H1 (cell line): Measurements from ENCODE around the gene AHSG. TPM values are rescaled to one million over a fixed set of nuclear protein-coding genes. Genes with fewer than 3 reads are reported as not detected.

Experiments used
- CTCF ChIA-PET: fragments of 300-600 bp; sonication (Branson Sonifier 250); formaldehyde crosslinking; loops from one replicate; lab custom pipeline; 2021; ENCODE audit not compliant: partially characterized antibody; lab: Charles Lee
- POLR2A ChIA-PET: fragments of 300-600 bp; sonication (Branson Sonifier 250); formaldehyde crosslinking; loops from one replicate; lab custom pipeline; 2021; ENCODE audit warnings: inconsistent platforms; ENCODE audit not compliant: partially characterized antibody; lab: Charles Lee
- DNase-seq, 2 experiments: peaks; one replicate each; pipeline versions ENCODE4 v3.0.0 to v3.0.0-alpha.2; 2010 to 2022; ENCODE audit warnings: low spot score in 2 of 2, low read depth in 1 of 2, mixed read lengths in 1 of 2
- FAIRE-seq: peaks from 2 replicates; lab custom pipeline; 2011; peaks lifted over from hg19 to GRCh38; lab: Jason Lieb, UNC
- H2AFZ ChIP-seq: 2 replicates; pipeline ENCODE4 v1.8.1; 2012; ENCODE audit warnings: low read length, inconsistent platforms
- H2AK5ac ChIP-seq: 2 replicates; pipeline ENCODE4 v1.6.1; 2013; ENCODE audit warnings: low read depth, low read length
- H2BK120ac ChIP-seq: replicated peaks from 2 replicates; pipeline ENCODE3; 2013; ENCODE audit warnings: low read depth, low read length, inconsistent platforms
- H2BK12ac ChIP-seq: 2 replicates; pipeline ENCODE4 v1.6.1; 2013; ENCODE audit warnings: low read depth, low read length
- H2BK15ac ChIP-seq: 2 replicates; pipeline ENCODE4 v1.6.1; 2013; ENCODE audit warnings: low read length
- H2BK20ac ChIP-seq: 2 replicates; pipeline ENCODE4 v1.6.1; 2013; ENCODE audit warnings: low read length
- H2BK5ac ChIP-seq: 2 replicates; pipeline ENCODE4 v1.6.1; 2013; ENCODE audit warnings: low read depth, low read length
- H3K14ac ChIP-seq: 2 replicates; pipeline ENCODE4 v1.6.1; 2013; ENCODE audit warnings: inconsistent platforms; ENCODE audit not compliant: insufficient read length
- H3K18ac ChIP-seq: 2 replicates; pipeline ENCODE4 v1.6.1; 2013; ENCODE audit warnings: low read length; ENCODE audit errors: extremely low read depth
- H3K23ac ChIP-seq: 2 replicates; pipeline ENCODE4 v1.6.1; 2013; ENCODE audit warnings: inconsistent platforms; ENCODE audit not compliant: insufficient read length
- H3K23me2 ChIP-seq: 2 replicates; pipeline ENCODE4 v1.6.1; 2013; ENCODE audit warnings: low read depth, low read length
- H3K27ac ChIP-seq: 2 replicates; pipeline ENCODE4 v1.6.1; 2011; ENCODE audit warnings: low read depth, low read length, inconsistent platforms
- H3K27me3 ChIP-seq, 4 experiments: replicated peaks in 1 of 4; 1 replicate in 1 of 4; 2 replicates in 3 of 4; pipeline versions ENCODE4 v1.6.1 to v1.8.1; 2011 to 2013; ENCODE audit warnings: low read length in 3 of 4, mild to moderate bottlenecking in 3 of 4, inconsistent platforms in 2 of 4, mixed read lengths in 2 of 4, moderate library complexity in 1 of 4; ENCODE audit not compliant: control insufficient read depth in 3 of 4, insufficient read depth in 3 of 4; ENCODE audit errors: extremely low read depth in 1 of 4
- H3K36me3 ChIP-seq, 4 experiments: 2 replicates each; pipeline versions ENCODE4 v1.6.1 to v1.8.1; 2011 to 2013; ENCODE audit warnings: mild to moderate bottlenecking in 4 of 4, low read length in 3 of 4, moderate library complexity in 2 of 4, control low read depth in 1 of 4, inconsistent platforms in 1 of 4; ENCODE audit not compliant: insufficient read depth in 4 of 4, control insufficient read depth in 2 of 4
- H3K4ac ChIP-seq: replicated peaks from 2 replicates; pipeline ENCODE3; 2013; ENCODE audit warnings: low read length, low read depth, mixed read lengths, inconsistent platforms; ENCODE audit not compliant: insufficient read length
- H3K4me1 ChIP-seq, 4 experiments: replicated peaks in 1 of 4; 1 replicate in 1 of 4; 2 replicates in 3 of 4; pipeline versions ENCODE4 v1.6.1 to v1.8.1; 2011 to 2013; ENCODE audit warnings: low read length in 3 of 4, inconsistent platforms in 2 of 4, mixed read lengths in 1 of 4; ENCODE audit not compliant: insufficient read depth in 4 of 4, control insufficient read depth in 3 of 4
- H3K4me2 ChIP-seq, 2 experiments: 2 replicates each; pipeline versions ENCODE4 v1.6.1 to v1.8.1; 2011 to 2013; ENCODE audit warnings: low read depth in 2 of 2, low read length in 2 of 2, control low read depth in 1 of 2, inconsistent platforms in 1 of 2, mild to moderate bottlenecking in 1 of 2; ENCODE audit not compliant: insufficient read depth in 1 of 2
- H3K4me3 ChIP-seq, 4 experiments: fragments of 200-600, 300-600 bp in 1 of 4; sonication (generic), shearing (Covaris generic), sonication (Bioruptor Twin) in 1 of 4; 2 replicates each; pipeline versions ENCODE4 v1.5.1 to v1.8.1; 2011 to 2016; ENCODE audit warnings: low read length in 4 of 4, low read depth in 3 of 4, control low read depth in 2 of 4, inconsistent platforms in 2 of 4, mild to moderate bottlenecking in 2 of 4, mixed read lengths in 1 of 4, moderate library complexity in 1 of 4; ENCODE audit not compliant: insufficient read depth in 2 of 4; ENCODE audit errors: extremely low read depth in 1 of 4
- H3K56ac ChIP-seq: replicated peaks from 2 replicates; pipeline ENCODE3; 2013; ENCODE audit warnings: low read depth, mild to moderate bottlenecking, mixed read lengths, low read length, inconsistent platforms; ENCODE audit not compliant: insufficient read length
- H3K79me1 ChIP-seq: 2 replicates; pipeline ENCODE4 v1.6.1; 2013; ENCODE audit warnings: low read depth, low read length, control low read depth
- H3K79me2 ChIP-seq, 2 experiments: 2 replicates each; pipeline versions ENCODE4 v1.6.1 to v1.8.1; 2012 to 2013; ENCODE audit warnings: low read length in 2 of 2, mild to moderate bottlenecking in 2 of 2, inconsistent platforms in 1 of 2; ENCODE audit not compliant: insufficient read depth in 2 of 2, control insufficient read depth in 1 of 2
- H3K9ac ChIP-seq, 4 experiments: replicated peaks in 1 of 4; 1 replicate in 1 of 4; 2 replicates in 3 of 4; pipeline versions ENCODE4 v1.6.1 to v1.8.1; 2011 to 2013; ENCODE audit warnings: low read depth in 3 of 4, low read length in 3 of 4, control low read depth in 2 of 4, mild to moderate bottlenecking in 2 of 4, moderate library complexity in 2 of 4, inconsistent platforms in 1 of 4; ENCODE audit errors: extremely low read depth in 1 of 4
- H3K9me3 ChIP-seq, 2 experiments: 2 replicates each; pipeline versions ENCODE4 v1.6.1 to v1.8.1; 2012 to 2013; ENCODE audit warnings: mild to moderate bottlenecking in 2 of 2, moderate library complexity in 2 of 2, control low read depth in 1 of 2, inconsistent platforms in 1 of 2, low read depth in 1 of 2, low read length in 1 of 2, mixed read lengths in 1 of 2; ENCODE audit not compliant: insufficient read depth in 2 of 2
- H4K20me1 ChIP-seq, 2 experiments: replicated peaks in 1 of 2; 2 replicates each; pipeline versions ENCODE3 to v1.8.1; 2011 to 2013; ENCODE audit warnings: inconsistent platforms in 2 of 2, low read length in 2 of 2, mild to moderate bottlenecking in 1 of 2; ENCODE audit not compliant: insufficient read depth in 2 of 2, control insufficient read depth in 1 of 2
- H4K5ac ChIP-seq: 2 replicates; pipeline ENCODE4 v1.6.1; 2013; ENCODE audit warnings: low read length, low read depth, mixed read lengths, inconsistent platforms; ENCODE audit not compliant: insufficient read length
- H4K8ac ChIP-seq: 2 replicates; pipeline ENCODE4 v1.8.0; 2013; ENCODE audit warnings: mild to moderate bottlenecking, moderate library complexity, low read length, inconsistent platforms; ENCODE audit not compliant: insufficient read depth; ENCODE audit errors: extremely low read depth
- H4K91ac ChIP-seq: replicated peaks from 2 replicates; pipeline ENCODE3; 2013; ENCODE audit warnings: low read length, mixed read lengths, inconsistent platforms; ENCODE audit not compliant: insufficient read length
- CTCF ChIP-seq, 3 experiments: IDR thresholded peaks; 1 replicate in 2 of 3; 2 replicates in 1 of 3; pipeline versions ENCODE4 v1.5.1 to v1.6.1; 2011; ENCODE audit warnings: low read length in 3 of 3, mild to moderate bottlenecking in 3 of 3, inconsistent platforms in 2 of 3, low read depth in 1 of 3, moderate library complexity in 1 of 3; ENCODE audit not compliant: insufficient read depth in 1 of 3; ENCODE audit errors: control extremely low read depth in 1 of 3
- WGBS, 2 experiments: shearing (Covaris generic) in 1 of 2; methylation state at CpG; one replicate each; pipeline versions ENCODE4 v1.1.6 to v1.1.7; 2013 to 2015; ENCODE audit warnings: low lambda C conversion rate in 2 of 2, mixed read lengths in 2 of 2, inconsistent platforms in 1 of 2, low coverage in 1 of 2, missing lambda C conversion rate in 1 of 2; ENCODE audit not compliant: insufficient replicate concordance in 2 of 2, insufficient coverage in 1 of 2, insufficient read length in 1 of 2; ENCODE audit errors: extremely low coverage in 1 of 2, missing lambda C conversion rate in 1 of 2; 5-methylcytosine and 5-hydroxymethylcytosine counted together
- polyA plus RNA-seq, 7 experiments: library from polyadenylated mRNA; depleted of rRNA in 3 of 7; stranded (reverse) in 5 of 7; unstranded in 2 of 7; fragments of >200 nt in 5 of 7; fragments of 200-250 nt in 2 of 7; gene quantifications; 1 replicate in 5 of 7; 2 replicates in 1 of 7; 4 replicates in 1 of 7; pipeline versions ENCODE4 v1.2.1 to v1.2.3, GENCODE V29; 2011 to 2013; ENCODE audit warnings: missing spikeins in 2 of 7, mixed read lengths in 2 of 7
- total RNA-seq: library from RNA; stranded (reverse); fragmentation: NEBNext Ultra II Directional; extraction: Animal tissue kit (Norgen Biotek cat#: 25700); gene quantifications from 2 replicates; pipeline ENCODE4 v1.2.1, GENCODE V29; 2021

The AHSG gene
- total and polyA plus RNA-seq, 2 of the 8 experiments (the other 6 are each of a cell fraction or from before 2014, with no cell fraction given), result 0.68 to 0.78 TPM

- ChIA-PET CTCF (interaction anchor here (1.1 to 1.6 kb wide), 3 partner anchors 13 to 45 kb away, joined by 3 to 4 read pairs (median 3); no protein-coding TSS in a partner anchor), POLR2A (interaction anchor here (0.6 to 9.0 kb wide), 7 partner anchors 10 to 242 kb away, joined by 3 to 96 read pairs (median 5); partner anchors contain the start of gene EIF4A2)
- Histone ChIP-seq H3K79me1 (peaks cover 3% of the 10 kb centered on the region), H2BK5ac (no peak overlapping the region), H3K27me3 (no peaks in the 10 kb centered on the region), H2AFZ (no peak overlapping the region), H3K9me3 (no peaks in the 10 kb centered on the region), H3K36me3 (peaks cover 8 to 34% (median 23%) of the 10 kb centered on the region in 4 experiments), H3K14ac (no peak overlapping the region), H3K4me3 (peak overlapping the region; percentile 83 to 97 (median 88); a peak in 6 of 8 replicates), H4K20me1 (peaks cover 0 to 4% of the 10 kb centered on the region in 2 experiments), H3K23me2 (peaks cover 11% of the 10 kb centered on the region; the same call in 1 of the 2 replicates), H3K9ac (no peak overlapping the region), H3K56ac (no peak overlapping the region), H4K8ac (no peak overlapping the region), H3K18ac (no peak overlapping the region), H3K27ac (no peak overlapping the region), H4K91ac (no peak overlapping the region), H3K4me1 (peaks cover 0 to 11% (median 4%) of the 10 kb centered on the region in 4 experiments; a peak in 6 of 7 replicates), H3K4ac (no peak overlapping the region), H2AK5ac (no peak overlapping the region), H3K79me2 (peaks cover 0 to 17% of the 10 kb centered on the region in 2 experiments; a peak in 3 of 4 replicates), H2BK20ac (no peak overlapping the region), H3K23ac (no peak overlapping the region), H3K4me2 (peak overlapping the region; percentile 96 to 99; a peak in 3 of 4 replicates), H2BK15ac (no peak overlapping the region), H2BK120ac (no peak overlapping the region), H2BK12ac (no peak overlapping the region), H4K5ac (no peak overlapping the region)
- 74% methylated on average over 2 of the region's 2 CpGs; no CpG with 5 or more reads in 1 of the 2 experiments for WGBS, 2 experiments
- TF ChIP-seq CTCF (IDR thresholded peaks at IDR 0.05; ENCODE audit: control extremely low read depth in 1 of 3, insufficient read depth in 1 of 3, low read depth in 1 of 3, low read length in 3 of 3), result no peak
- FAIRE-seq (no peak), DNase-seq (no peak)
Measured at GRCh38 chr3:186571644-186572013, 41.2 kb upstream of the AHSG start.
